SK-N-MC (cell line): ENCODE data around the gene SPANXC.

Experiments used
- EZH2 ChIP-seq: fragments of 200-600 bp; sonication (generic); IDR thresholded peaks from one replicate; pipeline ENCODE4 v1.6.1; 2017; ENCODE audit warnings: antibody characterized with exemption
- POLR2AphosphoS5 ChIP-seq: IDR thresholded peaks from 2 replicates; pipeline ENCODE4 v1.6.1; 2012; ENCODE audit warnings: mild to moderate bottlenecking, low read depth, low read length, borderline replicate concordance

DNA sequence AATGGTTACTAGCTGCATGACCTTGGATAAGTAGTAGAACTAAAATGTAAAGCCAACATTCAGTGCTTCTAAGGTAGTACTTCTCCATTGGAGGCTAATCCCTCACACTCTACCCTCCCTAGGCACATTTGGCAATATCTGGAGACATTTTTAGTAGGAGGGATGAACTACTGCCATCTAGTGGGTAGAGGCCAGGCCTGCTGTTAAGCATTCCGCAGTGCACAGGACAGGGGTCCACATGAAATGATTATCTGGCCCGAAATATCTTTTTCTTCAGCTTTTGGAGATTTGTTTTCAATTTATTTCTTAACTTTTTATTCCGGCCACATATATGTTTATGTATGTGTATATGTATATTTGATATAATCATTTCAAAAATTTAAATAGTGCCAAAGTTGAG lies 36.0 kb upstream of the SPANXC start:
- TF ChIP-seq POLR2AphosphoS5 (no peak), EZH2 (no peak)
